GM23248 (cell line): ENCODE measurements around the gene KRTAP3-3.

ENCODE experiments used
- EZH2 ChIP-seq: fragments of 200-600 bp; sonication (generic); IDR thresholded peaks from 2 replicates; pipeline ENCODE4 v1.6.1; 2018; ENCODE audit warnings: antibody characterized with exemption, mild to moderate bottlenecking; ENCODE audit not compliant: insufficient read depth, poor library complexity, severe bottlenecking
- EZH2phosphoT487 ChIP-seq: fragments of 200-600 bp; sonication (generic); IDR thresholded peaks from 2 replicates; pipeline ENCODE4 v1.6.1; 2018; ENCODE audit warnings: antibody characterized with exemption, moderate library complexity, mild to moderate bottlenecking, low read depth; ENCODE audit not compliant: insufficient read depth

DNA sequence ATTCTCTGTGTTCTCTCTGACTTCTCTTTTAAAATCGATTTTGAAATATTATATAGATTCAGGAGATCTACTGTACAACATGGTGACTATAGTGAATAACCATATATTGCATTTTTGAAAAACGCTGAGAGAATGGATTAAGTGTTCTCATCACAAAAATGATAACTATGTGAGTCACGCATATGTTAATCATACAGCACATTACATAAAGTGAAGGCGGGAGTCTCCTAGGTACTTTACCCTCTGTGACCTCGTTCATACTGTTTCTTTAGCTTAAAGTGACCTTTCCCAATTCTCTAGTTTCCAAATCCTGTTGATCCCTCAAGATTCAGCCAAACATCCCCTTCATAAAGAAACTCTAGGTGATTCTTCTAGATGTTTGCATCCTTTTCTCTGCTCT is 8.8 kb upstream of the KRTAP3-3 start:
- TF ChIP-seq EZH2 (no peak), EZH2phosphoT487 (no peak)
